HUES48 (cell line): ENCODE results near the gene TET3.

Source experiments
- H3K27ac ChIP-seq: one replicate; pipeline ENCODE4 v1.7.0; 2013; ENCODE audit warnings: low read depth, low read length, inconsistent platforms
- H3K27me3 ChIP-seq: 2 replicates; pipeline ENCODE4 v1.6.1; 2013; ENCODE audit warnings: mild to moderate bottlenecking, low read length; ENCODE audit not compliant: control insufficient read depth, insufficient read depth
- H3K36me3 ChIP-seq: 2 replicates; pipeline ENCODE4 v1.6.1; 2013; ENCODE audit warnings: low read length; ENCODE audit not compliant: control insufficient read depth, insufficient read depth
- H3K4me1 ChIP-seq: 2 replicates; pipeline ENCODE4 v1.6.1; 2013; ENCODE audit warnings: mild to moderate bottlenecking, low read length; ENCODE audit not compliant: control insufficient read depth, insufficient read depth
- H3K4me3 ChIP-seq: 2 replicates; pipeline ENCODE4 v1.5.1; 2013; ENCODE audit warnings: mild to moderate bottlenecking, low read depth, low read length
- H3K9ac ChIP-seq: 2 replicates; pipeline ENCODE4 v1.6.1; 2013; ENCODE audit warnings: mild to moderate bottlenecking, low read depth, low read length, moderate library complexity
- H3K9me3 ChIP-seq: 2 replicates; pipeline ENCODE4 v1.6.1; 2013; ENCODE audit warnings: low read length; ENCODE audit not compliant: control insufficient read depth, insufficient read depth

TET3 gene

DNA sequence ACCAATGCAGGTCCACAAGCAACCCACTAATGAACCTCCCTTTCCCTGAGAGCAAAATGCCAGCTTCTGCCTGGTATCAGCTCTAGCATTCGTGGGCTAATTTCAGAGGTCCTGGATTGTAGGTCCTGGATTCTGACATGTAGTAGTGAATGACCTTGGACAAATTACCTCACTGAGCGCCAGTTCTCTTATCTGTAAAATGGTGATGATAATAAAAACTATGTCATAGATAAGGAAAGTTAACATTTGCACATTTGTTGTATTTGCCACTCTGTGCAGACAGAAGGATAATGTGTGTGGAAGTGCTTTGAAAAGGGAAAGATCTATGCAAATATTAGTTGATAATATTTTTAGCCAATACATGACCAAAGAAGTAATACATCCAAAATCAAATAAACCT, 4.1 kb upstream of the TET3 start:
- no peak overlapping the region for H3K27ac ChIP-seq
- peaks cover 29% of the 10 kb centered on the region for H3K4me1 ChIP-seq
- no peak overlapping the region for H3K9ac ChIP-seq
- peaks cover 61% of the 10 kb centered on the region for H3K27me3 ChIP-seq
- H3K9me3 ChIP-seq = no peaks in the 10 kb centered on the region
- H3K36me3 ChIP-seq = no peaks in the 10 kb centered on the region
- peak overlapping the region; percentile 72 for H3K4me3 ChIP-seq

DNA sequence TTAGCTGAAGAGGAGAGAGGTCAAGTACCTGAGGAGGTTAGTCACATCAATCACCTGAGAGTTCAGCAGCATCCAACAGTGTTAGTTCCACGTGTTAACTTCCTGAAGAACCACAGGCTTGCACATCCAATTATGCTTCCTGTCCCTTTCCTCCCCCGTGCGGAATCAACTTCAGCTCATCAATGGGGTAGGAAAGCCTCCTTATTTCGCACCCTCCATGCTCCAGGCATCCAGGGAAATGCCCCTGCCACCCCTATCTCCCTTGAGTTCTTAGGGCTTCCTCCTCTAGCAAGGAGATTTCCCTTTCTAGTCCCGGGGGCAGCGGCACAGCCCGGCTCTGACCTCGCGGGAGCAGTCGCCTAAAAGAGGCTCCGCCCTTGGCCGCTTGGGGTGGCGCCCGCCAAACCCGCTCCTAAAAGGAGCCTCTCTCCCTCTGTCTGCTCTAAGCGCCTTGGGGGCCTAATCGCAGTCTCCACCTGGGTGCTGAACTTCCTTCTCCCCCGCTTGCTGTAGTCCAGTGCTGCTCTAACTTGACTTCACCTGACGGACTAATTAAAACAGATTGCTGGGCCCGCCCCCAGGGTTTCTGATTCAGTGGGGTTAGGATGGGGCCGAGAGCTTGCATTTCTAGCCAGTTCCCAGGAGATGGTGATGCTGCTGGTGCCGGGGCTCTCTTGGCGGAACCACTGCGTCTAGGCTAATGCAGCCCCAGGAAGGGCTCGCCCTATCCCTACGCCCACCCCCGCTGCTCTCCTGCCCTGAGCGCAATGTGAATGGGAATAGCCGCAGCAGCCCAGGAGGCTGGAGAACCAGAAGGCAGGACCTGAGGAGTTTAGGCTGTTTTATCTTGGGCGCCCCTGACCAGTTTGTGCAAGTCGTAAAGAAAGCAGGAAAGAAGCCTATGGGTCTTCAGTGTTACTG, 3.4 kb upstream of the TET3 start:
- Histone ChIP-seq H3K27me3 (peaks cover 67% of the 10 kb centered on the region), H3K27ac (peak overlapping the region; percentile 21), H3K36me3 (peaks cover 3% of the 10 kb centered on the region; the same call in 1 of the 2 replicates), H3K4me1 (peaks cover 36% of the 10 kb centered on the region), H3K4me3 (peak overlapping the region; percentile 72), H3K9me3 (no peaks in the 10 kb centered on the region), H3K9ac (no peak overlapping the region)

DNA sequence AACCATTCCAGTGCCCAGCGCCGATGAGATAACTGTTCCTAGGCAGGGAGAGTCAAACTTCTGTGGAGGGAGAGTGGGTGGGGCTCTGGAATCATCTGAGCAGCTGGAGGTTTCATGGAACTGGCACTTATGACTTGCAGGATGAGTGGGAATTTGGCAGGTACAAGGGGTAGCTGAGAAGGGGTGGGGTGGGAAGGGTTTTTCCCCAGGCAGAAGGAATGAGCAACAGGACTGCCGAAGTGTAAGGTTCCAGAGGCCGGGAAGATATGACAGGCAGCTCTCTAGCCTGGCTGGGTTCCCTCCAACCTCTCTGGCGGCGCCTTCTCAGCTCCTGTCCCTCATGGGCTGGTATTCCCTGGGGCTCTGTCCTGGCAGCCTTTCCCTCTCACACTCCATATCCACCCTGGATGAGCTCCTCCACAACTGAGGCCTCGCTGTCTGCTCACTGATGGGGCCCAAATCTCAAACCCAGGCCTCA, 2.5 kb upstream of the TET3 start:
- H3K9ac ChIP-seq = no peak overlapping the region
- H3K9me3 ChIP-seq = no peaks in the 10 kb centered on the region
- peaks cover 12% of the 10 kb centered on the region for H3K36me3 ChIP-seq
- H3K27me3 ChIP-seq = peaks cover 67% of the 10 kb centered on the region
- peaks cover 42% of the 10 kb centered on the region for H3K4me1 ChIP-seq
- peak overlapping the region; percentile 72 for H3K4me3 ChIP-seq
- H3K27ac ChIP-seq = no peak overlapping the region

DNA sequence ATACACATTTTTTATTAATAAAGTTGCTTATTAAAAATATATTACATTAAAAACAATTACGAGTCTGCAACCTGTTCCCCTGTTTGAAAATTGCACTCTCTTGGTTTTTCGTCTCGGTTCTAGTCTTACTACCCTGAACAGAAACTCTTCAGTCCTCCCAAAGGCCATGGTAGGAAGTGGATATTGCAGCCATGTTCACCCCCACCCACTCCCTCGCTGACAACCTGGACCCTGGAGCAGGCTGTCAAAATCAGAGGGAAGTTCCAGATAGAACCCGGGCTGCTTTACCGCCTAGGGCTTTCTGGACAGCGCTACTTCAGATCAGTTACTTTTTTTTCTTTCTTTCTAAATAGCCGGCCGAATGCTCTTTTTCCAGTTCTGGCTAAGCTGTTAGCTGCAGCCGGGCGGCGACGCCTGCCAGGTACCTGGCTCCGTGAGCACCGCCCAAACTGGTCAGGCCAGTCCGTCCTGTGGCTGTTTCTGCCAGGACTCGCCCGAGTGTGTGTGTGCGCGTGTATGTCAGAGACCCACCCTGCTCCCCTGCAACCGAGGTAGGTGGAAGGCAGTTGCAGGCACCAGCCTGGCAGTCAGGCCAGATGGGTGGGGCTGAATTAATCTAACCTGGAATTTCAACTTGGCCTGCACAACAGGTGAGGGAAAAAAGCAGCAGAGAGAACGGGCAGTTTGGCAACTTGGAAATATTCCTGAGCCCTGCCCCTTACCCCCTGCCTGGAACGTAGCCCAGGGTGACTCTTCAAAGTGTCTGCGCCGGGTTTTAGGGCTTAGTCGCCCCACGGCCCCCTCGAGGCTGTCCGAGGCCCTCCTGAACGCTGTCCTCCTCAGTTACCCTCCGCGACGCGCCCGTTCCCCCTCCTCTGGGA, 1.1 kb upstream of the TET3 start:
- Histone ChIP-seq H3K27ac (peak overlapping the region; percentile 56), H3K9ac (peak overlapping the region; percentile 69), H3K9me3 (no peaks in the 10 kb centered on the region), H3K27me3 (peaks cover 58% of the 10 kb centered on the region), H3K36me3 (peaks cover 13% of the 10 kb centered on the region), H3K4me3 (peak overlapping the region; percentile 64), H3K4me1 (peaks cover 55% of the 10 kb centered on the region)

DNA sequence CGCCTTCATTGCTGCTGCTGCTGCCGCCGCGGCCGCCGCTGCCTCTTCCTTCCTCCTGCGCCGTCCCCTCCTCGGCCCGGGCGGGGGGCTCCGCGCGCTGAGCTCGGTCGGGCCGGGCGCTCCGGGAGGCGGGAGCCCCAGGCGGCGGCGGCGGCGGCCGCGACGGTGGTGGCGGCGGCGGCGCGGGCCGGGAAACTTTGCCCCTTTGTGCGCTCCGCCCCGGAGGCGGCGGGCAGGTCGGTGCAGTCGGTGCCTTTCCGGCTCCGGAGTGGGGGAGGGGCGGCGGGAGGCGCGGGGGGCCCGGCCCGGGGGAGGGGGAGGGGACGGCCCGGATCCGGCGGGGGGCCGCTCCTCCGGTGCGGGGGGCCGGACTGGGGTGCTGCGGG, 205 bp downstream of the TET3 start:
- H3K4me1 ChIP-seq = peaks cover 54% of the 10 kb centered on the region
- peak overlapping the region; percentile 64; the same call in 1 of the 2 replicates for H3K4me3 ChIP-seq
- H3K27me3 ChIP-seq = peaks cover 45% of the 10 kb centered on the region
- peak overlapping the region; percentile 39; the same call in 1 of the 2 replicates for H3K9ac ChIP-seq
- no peaks in the 10 kb centered on the region for H3K9me3 ChIP-seq
- peak overlapping the region; percentile 56 for H3K27ac ChIP-seq
- peaks cover 13% of the 10 kb centered on the region for H3K36me3 ChIP-seq

DNA sequence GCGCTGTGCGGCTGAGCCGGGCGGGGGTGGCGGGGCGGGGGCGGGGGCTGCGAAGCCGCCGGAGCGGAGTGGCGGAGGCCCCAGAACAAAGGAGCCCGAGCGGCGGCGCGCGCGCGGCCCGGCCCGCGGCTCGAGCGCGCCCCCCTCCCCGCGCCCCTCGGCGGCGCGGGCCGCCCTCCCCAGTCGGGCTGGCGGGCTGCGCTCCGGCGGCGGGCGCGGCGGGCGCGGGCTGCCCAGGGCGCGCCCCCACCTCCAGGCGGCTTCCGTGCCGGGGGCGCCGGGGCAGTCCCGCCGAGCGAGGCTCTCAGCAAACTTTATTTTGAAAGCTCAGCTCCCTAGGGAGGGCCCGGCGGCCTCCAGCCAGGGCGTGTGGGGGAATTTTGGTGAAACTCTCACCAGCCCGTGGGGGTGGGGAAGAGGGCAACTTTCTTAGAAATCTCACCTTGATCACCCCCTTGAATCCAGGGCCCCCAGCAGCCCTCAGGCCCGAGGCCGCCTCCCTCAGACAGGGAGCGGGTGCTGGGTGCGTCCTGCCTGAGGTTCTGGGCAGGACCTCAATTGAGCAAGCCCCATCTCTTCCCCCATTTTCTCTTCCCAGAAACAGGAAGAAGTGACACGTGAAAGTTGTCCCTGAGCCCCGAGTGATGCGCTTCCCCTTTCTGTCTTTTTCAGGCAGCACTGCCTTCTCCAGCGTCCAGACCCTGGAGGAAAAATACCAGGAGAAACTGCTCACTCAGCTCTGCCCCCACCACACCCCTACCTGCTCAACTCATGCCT, 786 bp downstream of the TET3 start:
- H3K27me3 ChIP-seq = peaks cover 39% of the 10 kb centered on the region
- H3K9me3 ChIP-seq = no peaks in the 10 kb centered on the region
- peak overlapping the region; percentile 30 for H3K9ac ChIP-seq
- H3K4me1 ChIP-seq = peaks cover 53% of the 10 kb centered on the region
- H3K36me3 ChIP-seq = peaks cover 16% of the 10 kb centered on the region
- peak overlapping the region; percentile 61 for H3K27ac ChIP-seq
- peak overlapping the region; percentile 63 for H3K4me3 ChIP-seq

DNA sequence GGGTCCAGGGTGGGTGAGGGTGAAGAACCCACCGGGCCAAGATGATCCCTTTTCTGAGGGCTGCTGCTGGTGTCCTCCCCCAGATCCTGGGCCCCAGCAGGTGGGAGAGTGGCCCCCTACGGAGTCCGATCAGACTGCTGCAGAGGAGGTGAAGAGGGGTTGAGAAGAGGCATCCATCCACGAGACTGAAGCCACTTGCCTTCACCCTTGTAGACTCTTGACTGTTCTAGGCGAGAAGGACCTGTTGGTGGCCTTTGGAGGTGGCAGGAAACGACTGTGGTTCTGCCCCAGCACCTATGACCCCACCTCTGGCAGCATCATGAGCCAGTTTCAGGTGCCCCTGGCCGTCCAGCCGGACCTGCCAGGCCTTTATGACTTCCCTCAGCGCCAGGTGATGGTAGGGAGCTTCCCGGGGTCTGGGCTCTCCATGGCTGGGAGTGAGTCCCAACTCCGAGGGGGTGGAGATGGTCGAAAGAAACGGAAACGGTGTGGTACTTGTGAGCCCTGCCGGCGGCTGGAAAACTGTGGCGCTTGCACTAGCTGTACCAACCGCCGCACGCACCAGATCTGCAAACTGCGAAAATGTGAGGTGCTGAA, 1.5 kb downstream of the TET3 start:
- Histone ChIP-seq H3K9ac (no peak overlapping the region), H3K36me3 (peaks cover 16% of the 10 kb centered on the region), H3K27ac (peak overlapping the region; percentile 61), H3K9me3 (no peaks in the 10 kb centered on the region), H3K4me3 (peak overlapping the region; percentile 63), H3K27me3 (peaks cover 33% of the 10 kb centered on the region), H3K4me1 (peaks cover 47% of the 10 kb centered on the region)

DNA sequence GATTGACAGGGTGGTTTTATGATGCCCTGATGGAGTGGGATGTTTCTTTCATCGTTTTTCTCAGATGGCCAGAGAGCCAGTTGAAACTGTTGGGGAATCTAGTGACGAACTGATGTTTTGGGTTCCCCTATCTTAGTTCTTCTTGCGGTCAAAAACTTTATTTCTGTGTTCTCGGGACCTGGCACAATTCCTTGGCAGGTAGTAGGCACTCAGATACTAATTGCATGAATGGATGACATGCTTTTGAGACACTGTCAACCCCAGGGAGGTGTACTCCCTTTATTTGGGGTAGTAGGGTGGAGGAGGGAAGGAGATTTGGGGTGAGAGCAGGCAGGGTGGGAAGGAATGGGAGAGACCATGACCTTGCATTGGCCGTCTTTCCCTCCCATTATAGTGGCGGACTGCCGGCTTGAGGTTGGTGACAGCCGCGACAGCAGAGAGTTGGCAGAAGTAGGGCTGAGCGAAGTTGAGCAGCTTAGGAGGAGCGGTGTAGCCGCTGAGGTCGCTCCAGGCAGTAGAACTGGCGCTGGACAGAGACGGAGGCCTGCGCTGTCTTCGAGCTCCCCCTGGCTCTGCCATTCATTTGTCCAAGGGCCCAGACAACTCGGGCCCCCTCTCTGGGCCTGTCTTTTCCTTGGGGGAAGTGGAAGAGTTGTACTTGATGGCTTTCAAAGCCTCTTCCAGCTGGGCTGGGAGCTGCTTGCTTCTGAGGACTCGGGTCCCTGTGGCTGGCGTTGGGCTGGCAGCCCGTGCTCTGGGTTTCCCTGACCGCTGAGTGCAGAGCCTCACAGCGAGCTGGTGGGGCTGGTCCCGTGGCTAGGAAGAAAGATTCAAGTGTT, 2.6 kb downstream of the TET3 start:
- Histone ChIP-seq H3K9me3 (no peaks in the 10 kb centered on the region), H3K36me3 (peaks cover 16% of the 10 kb centered on the region), H3K27ac (no peak overlapping the region), H3K9ac (no peak overlapping the region), H3K4me1 (peaks cover 43% of the 10 kb centered on the region), H3K27me3 (peaks cover 24% of the 10 kb centered on the region), H3K4me3 (peak overlapping the region; percentile 20; the same call in 1 of the 2 replicates)

DNA sequence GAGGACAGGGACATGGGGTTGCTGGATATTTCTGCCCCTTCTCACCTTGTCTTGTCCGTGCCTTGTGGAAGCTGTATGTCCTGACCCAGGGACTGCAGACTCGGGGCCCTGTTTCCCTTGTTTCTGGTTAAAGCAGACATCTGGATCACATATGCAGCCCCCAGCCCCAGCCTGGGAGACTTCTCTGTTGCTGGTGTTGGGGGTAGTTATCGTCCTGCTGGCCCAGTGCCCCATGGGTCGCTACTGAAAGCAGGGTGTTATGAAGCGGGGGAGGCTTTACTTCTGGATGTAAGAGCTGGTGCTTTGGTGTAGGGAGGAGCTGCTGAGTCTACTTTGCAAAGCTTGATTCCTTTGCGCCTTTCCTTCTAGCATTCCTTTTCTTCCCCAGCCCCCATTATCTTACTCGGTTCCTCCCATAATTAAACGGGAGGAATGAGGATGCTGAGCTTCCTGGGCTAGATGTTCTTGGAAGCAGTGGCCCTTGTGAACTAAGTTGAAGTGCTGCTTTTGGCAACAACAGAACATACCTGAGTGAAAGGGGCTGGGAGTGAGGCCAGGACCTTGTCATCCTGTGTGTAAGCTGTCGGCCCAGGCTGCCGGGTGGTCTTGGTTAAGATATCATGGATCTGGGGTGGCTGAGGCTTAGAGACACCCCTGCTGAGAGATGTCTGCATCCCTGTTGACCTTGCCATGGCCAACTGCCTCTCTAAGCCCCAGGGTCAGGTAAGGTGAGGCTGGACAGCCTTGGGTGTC, 3.4 kb downstream of the TET3 start:
- H3K27ac ChIP-seq = no peak overlapping the region
- H3K9ac ChIP-seq = no peak overlapping the region
- peaks cover 16% of the 10 kb centered on the region for H3K27me3 ChIP-seq
- peaks cover 16% of the 10 kb centered on the region for H3K36me3 ChIP-seq
- peaks cover 40% of the 10 kb centered on the region for H3K4me1 ChIP-seq
- H3K9me3 ChIP-seq = no peaks in the 10 kb centered on the region
- H3K4me3 ChIP-seq = 0 out of 2 replicates have a peak overlapping the region, but pooled peaks have one; percentile 20
